ENCODE results near the gene CES2. TPM values are rescaled to one million over a fixed set of nuclear protein-coding genes. Genes with fewer than 3 reads are reported as not detected.

Gene CES2
- total RNA-seq, 1 experiment from 2014 or later = 45.5 TPM

GRCh38 chr16:66918355-66918754 lies 17.0 kb upstream of the CES2 start:
- H3K36me3 Mint-ChIP-seq (ENCODE audit: insufficient read depth, unreplicated experiment) = no peaks in the 10 kb centered on the region
- Histone ChIP-seq H3K4me3 (ENCODE audit: low read depth, low read length) (no peak overlapping the region), H3K36me3 (ENCODE audit: control insufficient read depth, insufficient read depth, low read length) (no peaks in the 10 kb centered on the region), H3K4me1 (no peaks in the 10 kb centered on the region), H3K9me3 (no peaks in the 10 kb centered on the region), H3K27me3 (replicated peaks; ENCODE audit: control insufficient read depth, insufficient read depth, low read length) (no peaks in the 10 kb centered on the region)
- DNase-seq = no peak
- no peaks in the 10 kb centered on the region for H3K9me3 Mint-ChIP-seq (ENCODE audit: unreplicated experiment)
- H3K4me1 Mint-ChIP-seq (ENCODE audit: low read depth, unreplicated experiment) = no peaks in the 10 kb centered on the region
- POLR2A ChIA-PET = no interaction called here
- CTCF ChIA-PET = interaction anchor here (1.1 to 1.7 kb wide), 5 partner anchors 8 to 42 kb away, joined by 3 to 6 read pairs (median 4); partner anchors contain the start of gene CES3
- no TSS peak for BruUV-seq (replicated peaks)
- no peaks in the 10 kb centered on the region for H3K27me3 Mint-ChIP-seq (ENCODE audit: insufficient read depth, unreplicated experiment)
- no peak overlapping the region for H3K4me3 Mint-ChIP-seq (ENCODE audit: unreplicated experiment)
- no peak overlapping the region for H3K27ac Mint-ChIP-seq (ENCODE audit: unreplicated experiment)
- TF ChIP-seq CTCF (IDR thresholded peaks at IDR 0.05; ENCODE audit: insufficient read depth in 1 of 2, low read depth in 1 of 2, low read length in 1 of 2, severe bottlenecking in 1 of 2, unreplicated experiment in 1 of 2) = no peak
- intact Hi-C loops (cut with micrococcal nuclease; ENCODE audit: unreplicated experiment) = no loop called here

DNA sequence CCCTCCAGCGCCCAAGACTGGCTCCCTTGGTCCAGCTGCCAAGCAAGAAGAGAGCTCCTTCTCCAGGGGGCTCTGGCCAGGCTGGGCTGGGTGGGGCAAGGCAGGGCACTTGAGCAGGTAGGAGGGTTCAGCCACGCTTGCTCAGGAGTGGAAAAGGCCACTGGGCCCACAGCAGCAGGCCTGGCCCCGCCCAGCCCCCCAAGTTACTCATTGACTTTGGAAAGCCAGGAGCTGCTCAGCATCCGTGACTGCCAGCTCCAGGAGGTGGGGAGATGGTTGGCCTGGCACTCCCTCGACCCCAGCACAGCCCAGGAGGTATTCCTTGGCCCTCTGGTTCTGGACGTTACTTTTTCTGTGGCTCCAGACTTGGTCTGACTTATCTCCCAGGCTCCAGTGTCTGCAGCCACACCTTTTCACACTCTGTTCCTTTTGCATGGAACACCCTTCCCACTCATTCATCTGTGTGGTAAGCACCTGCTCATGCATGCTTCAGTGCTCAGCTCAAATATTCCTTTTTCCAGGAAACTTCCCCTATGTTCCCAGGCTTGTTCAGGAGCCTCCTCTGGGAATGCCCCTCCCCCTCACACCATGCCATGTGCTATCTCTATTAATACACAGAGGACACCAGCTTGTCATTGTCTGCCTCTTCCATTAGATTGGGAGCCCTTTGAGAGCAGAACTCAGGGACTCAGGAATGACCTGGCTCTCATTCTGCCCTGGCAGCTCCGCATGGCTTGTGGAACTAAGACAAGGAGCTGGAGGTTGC lies 16.3 kb upstream of the CES2 start, which contains the start of gene CDH16:
CDH16 (minus strand) TSS at position 83 of the 766 bp plus-strand sequence. CDS start 820 bp downstream, outside the sequence.
- no peak within 1 kb of the TSS for H3K27ac Mint-ChIP-seq (ENCODE audit: unreplicated experiment)
- H3K27me3 Mint-ChIP-seq (ENCODE audit: insufficient read depth, unreplicated experiment) = no peaks in the 10 kb centered on the region
- no peaks in the 10 kb centered on the region for H3K36me3 ChIP-seq (ENCODE audit: control insufficient read depth, insufficient read depth, low read length)
- ChIA-PET POLR2A (interaction anchor here (0.6 kb wide), 1 partner anchor 26 kb away, joined by 3 read pairs; no protein-coding TSS in a partner anchor), CTCF (interaction anchor here (1.2 to 1.7 kb wide), 5 partner anchors 9 to 42 kb away, joined by 3 to 6 read pairs (median 4); partner anchors contain the start of gene CES3)
- H3K4me3 Mint-ChIP-seq (ENCODE audit: unreplicated experiment) = no peak within 1 kb of the TSS
- no TSS peak for BruUV-seq (replicated peaks)
- H3K9me3 ChIP-seq = no peaks in the 10 kb centered on the region
- intact Hi-C loops (cut with micrococcal nuclease; ENCODE audit: unreplicated experiment) = no loop called here
- TF ChIP-seq CTCF (IDR thresholded peaks at IDR 0.05; ENCODE audit: insufficient read depth in 1 of 2, low read depth in 1 of 2, low read length in 1 of 2, severe bottlenecking in 1 of 2, unreplicated experiment in 1 of 2) = no peak
- no peaks in the 10 kb centered on the region for H3K36me3 Mint-ChIP-seq (ENCODE audit: insufficient read depth, unreplicated experiment)
- no peaks in the 10 kb centered on the region for H3K4me1 Mint-ChIP-seq (ENCODE audit: low read depth, unreplicated experiment)
- H3K4me1 ChIP-seq = no peaks in the 10 kb centered on the region
- no peak within 1 kb of the TSS for H3K4me3 ChIP-seq (ENCODE audit: low read depth, low read length)
- no peak for DNase-seq
- H3K27me3 ChIP-seq (replicated peaks; ENCODE audit: control insufficient read depth, insufficient read depth, low read length) = no peaks in the 10 kb centered on the region
- H3K9me3 Mint-ChIP-seq (ENCODE audit: unreplicated experiment) = no peaks in the 10 kb centered on the region

- CTCF ChIA-PET = interaction anchor here (0.5 to 1.6 kb wide), 4 partner anchors 9 to 41 kb away, joined by 3 to 6 read pairs (median 4); partner anchors contain the start of gene CES3
- H3K4me1 ChIP-seq = peaks cover 2% of the 10 kb centered on the region; the same call in 1 of the 2 replicates
- no peaks in the 10 kb centered on the region for H3K9me3 ChIP-seq
- intact Hi-C loops (cut with micrococcal nuclease; ENCODE audit: unreplicated experiment) = no loop called here
- TF ChIP-seq CTCF (IDR thresholded peaks at IDR 0.05; ENCODE audit: insufficient read depth in 1 of 2, low read depth in 1 of 2, low read length in 1 of 2, severe bottlenecking in 1 of 2, unreplicated experiment in 1 of 2) = no peak
- Mint-ChIP-seq H3K27me3 (ENCODE audit: insufficient read depth, unreplicated experiment) (no peaks in the 10 kb centered on the region), H3K9me3 (ENCODE audit: unreplicated experiment) (no peaks in the 10 kb centered on the region), H3K27ac (ENCODE audit: unreplicated experiment) (no peak overlapping the region), H3K4me3 (ENCODE audit: unreplicated experiment) (no peak overlapping the region), H3K36me3 (ENCODE audit: insufficient read depth, unreplicated experiment) (no peaks in the 10 kb centered on the region), H3K4me1 (ENCODE audit: low read depth, unreplicated experiment) (no peaks in the 10 kb centered on the region)
- H3K27me3 ChIP-seq (replicated peaks; ENCODE audit: control insufficient read depth, insufficient read depth, low read length) = no peaks in the 10 kb centered on the region
- H3K36me3 ChIP-seq (ENCODE audit: control insufficient read depth, insufficient read depth, low read length) = no peaks in the 10 kb centered on the region
- POLR2A ChIA-PET = no interaction called here
- no peak for DNase-seq
- no peak overlapping the region for H3K4me3 ChIP-seq (ENCODE audit: low read depth, low read length)
- no TSS peak for BruUV-seq (replicated peaks)
Measured at GRCh38 chr16:66919569-66920298, 15.6 kb upstream of the CES2 start.

Data from Caco-2 (cell line).